HEK293 (cell line): ENCODE data around the gene AGRN.

Source experiments
- CTCF ChIA-PET: fragments of 350-600 bp; formaldehyde crosslinking; extraction: SDS; loops from one replicate; lab custom pipeline; 2021; ENCODE audit warnings: antibody characterized with exemption; lab: Yijun Ruan, JAX
- POLR2A ChIA-PET: fragments of 300-600 bp; formaldehyde crosslinking; extraction: SDS; loops from one replicate; lab custom pipeline; 2020; ENCODE audit warnings: antibody characterized with exemption, inconsistent platforms; lab: Yijun Ruan, JAX
- H3K27ac ChIP-seq: fragments of 200-500 bp; sonication (Bioruptor generic); 2 replicates; pipeline ENCODE4 v1.5.1; 2014; ENCODE audit warnings: low read depth, low read length, control low read depth, inconsistent platforms; ENCODE audit errors: extremely low read depth
- H3K36me3 ChIP-seq, 2 experiments: fragments of 200-500 bp in 1 of 2; sonication (Bioruptor generic) in 1 of 2; 1 replicate in 1 of 2; 2 replicates in 1 of 2; pipeline ENCODE4 v1.5.1; 2014 to 2017; ENCODE audit warnings: inconsistent platforms in 2 of 2, low read length in 2 of 2; ENCODE audit not compliant: control insufficient read depth in 2 of 2, insufficient read depth in 1 of 2
- H3K4me1 ChIP-seq: fragments of 200-500 bp; sonication (Bioruptor generic); 2 replicates; pipeline ENCODE4 v1.5.1; 2014; ENCODE audit warnings: mild to moderate bottlenecking, low read length, inconsistent platforms; ENCODE audit not compliant: control insufficient read depth, insufficient read depth
- H3K4me3 ChIP-seq: 2 replicates; pipeline ENCODE4 v1.5.1; 2011; ENCODE audit warnings: low read depth, mild to moderate bottlenecking, control low read depth, low read length, moderate library complexity
- H3K9me3 ChIP-seq: fragments of 200-500 bp; sonication (Bioruptor generic); 2 replicates; pipeline ENCODE4 v1.5.1; 2014; ENCODE audit warnings: low read depth, low read length, inconsistent platforms; ENCODE audit not compliant: control insufficient read depth, insufficient read depth
- EGR2 ChIP-seq: fragments of 450-650 bp; formaldehyde crosslinking; IDR thresholded peaks from 2 replicates; pipeline ENCODE4 v1.5.1; 2016; ENCODE audit warnings: low read depth, missing biosample characterization, missing genetic modification characterization
- GLI4 ChIP-seq: fragments of 450-650 bp; formaldehyde crosslinking; IDR thresholded peaks from 2 replicates; pipeline ENCODE4 v1.5.1; 2016; ENCODE audit warnings: missing biosample characterization, missing genetic modification characterization
- HOXC10 ChIP-seq: sonication (generic); formaldehyde crosslinking; IDR thresholded peaks from 2 replicates; pipeline ENCODE4 v1.8.1; 2023; ENCODE audit warnings: mild to moderate bottlenecking, missing genetic modification reagents
- MZF1 ChIP-seq: fragments of 450-650 bp; formaldehyde crosslinking; IDR thresholded peaks from 2 replicates; pipeline ENCODE4 v1.5.1; 2017; ENCODE audit warnings: missing biosample characterization, missing genetic modification characterization, borderline replicate concordance
- RBAK ChIP-seq: fragments of 450-650 bp; formaldehyde crosslinking; IDR thresholded peaks from 2 replicates; pipeline ENCODE4 v1.5.1; 2016; ENCODE audit warnings: missing biosample characterization, missing genetic modification characterization
- ZNF214 ChIP-seq: fragments of 450-650 bp; formaldehyde crosslinking; IDR thresholded peaks from 2 replicates; pipeline ENCODE4 v1.5.1; 2017; ENCODE audit warnings: missing biosample characterization, mild to moderate bottlenecking, missing genetic modification characterization, borderline replicate concordance
- ZNF350 ChIP-seq: fragments of 450-650 bp; formaldehyde crosslinking; IDR thresholded peaks from 2 replicates; pipeline ENCODE4 v1.5.0; 2017; ENCODE audit warnings: missing biosample characterization, mild to moderate bottlenecking, missing genetic modification characterization
- ZNF416 ChIP-seq: fragments of 450-650 bp; formaldehyde crosslinking; IDR thresholded peaks from 2 replicates; pipeline ENCODE4 v1.5.1; 2016; ENCODE audit warnings: missing biosample characterization, missing genetic modification characterization
- ZNF423 ChIP-seq: fragments of 450-650 bp; formaldehyde crosslinking; IDR thresholded peaks from 2 replicates; pipeline ENCODE4 v1.5.1; 2016; ENCODE audit warnings: missing biosample characterization, missing genetic modification characterization
- ZNF549 ChIP-seq: fragments of 450-650 bp; IDR thresholded peaks from 2 replicates; pipeline ENCODE4 v1.5.1; 2018; ENCODE audit warnings: missing biosample characterization, missing genetic modification characterization, mild to moderate bottlenecking, inconsistent platforms, moderate library complexity
- ZNF610 ChIP-seq: fragments of 450-650 bp; formaldehyde crosslinking; IDR thresholded peaks from 2 replicates; pipeline ENCODE4 v1.5.1; 2016; ENCODE audit warnings: missing biosample characterization, missing genetic modification characterization, borderline replicate concordance
- ZNF785 ChIP-seq: fragments of 450-650 bp; formaldehyde crosslinking; IDR thresholded peaks from 2 replicates; pipeline ENCODE4 v1.5.1; 2016; ENCODE audit warnings: missing biosample characterization, missing genetic modification characterization
- TF ChIP-seq, protein P1 (sequence below): fragments of 450-650 bp; formaldehyde crosslinking; IDR thresholded peaks from 2 replicates; pipeline ENCODE4 v1.5.1; 2016; ENCODE audit warnings: missing biosample characterization, missing genetic modification characterization
- TF ChIP-seq, protein P2 (sequence below): fragments of 450-650 bp; formaldehyde crosslinking; IDR thresholded peaks from 2 replicates; pipeline ENCODE4 v1.5.1; 2017; ENCODE audit warnings: missing biosample characterization, missing genetic modification characterization
- TF ChIP-seq, protein P3 (sequence below): fragments of 450-650 bp; formaldehyde crosslinking; IDR thresholded peaks from 2 replicates; pipeline ENCODE4 v1.5.0; 2017; ENCODE audit warnings: missing biosample characterization, missing genetic modification characterization, borderline replicate concordance
- TF ChIP-seq, protein P4 (sequence below): fragments of 450-650 bp; formaldehyde crosslinking; IDR thresholded peaks from 2 replicates; pipeline ENCODE4 v1.5.1; 2016; ENCODE audit warnings: missing biosample characterization, missing genetic modification characterization

AGRN gene

DNA sequence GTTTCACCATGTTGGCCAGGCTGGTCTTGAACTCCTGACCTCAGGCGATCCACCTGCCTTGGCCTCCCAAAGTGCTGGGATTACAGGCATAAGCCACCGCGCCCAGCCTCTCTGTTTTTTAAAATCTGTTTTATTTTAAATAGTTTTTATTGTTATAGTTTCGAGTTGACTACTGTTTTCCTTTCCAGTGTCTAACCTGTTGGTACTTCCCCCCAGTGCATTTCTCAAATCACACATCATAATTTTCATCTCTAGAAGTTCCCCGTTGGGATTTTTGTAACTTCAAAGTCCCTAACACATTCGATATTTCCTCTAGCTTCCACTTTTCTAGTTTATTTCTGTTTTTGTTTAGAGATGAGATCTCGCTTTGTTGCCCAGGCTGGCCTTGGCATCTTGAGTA, 27.6 kb upstream of the AGRN start:
- H3K27ac ChIP-seq, result no peak overlapping the region
- peaks cover 0 to 10% of the 10 kb centered on the region in 2 experiments; a peak in 1 of 3 replicates for H3K36me3 ChIP-seq
- TF ChIP-seq RBAK (tag by site-specific recombination), result no peak
- TF ChIP-seq, protein P1, sequence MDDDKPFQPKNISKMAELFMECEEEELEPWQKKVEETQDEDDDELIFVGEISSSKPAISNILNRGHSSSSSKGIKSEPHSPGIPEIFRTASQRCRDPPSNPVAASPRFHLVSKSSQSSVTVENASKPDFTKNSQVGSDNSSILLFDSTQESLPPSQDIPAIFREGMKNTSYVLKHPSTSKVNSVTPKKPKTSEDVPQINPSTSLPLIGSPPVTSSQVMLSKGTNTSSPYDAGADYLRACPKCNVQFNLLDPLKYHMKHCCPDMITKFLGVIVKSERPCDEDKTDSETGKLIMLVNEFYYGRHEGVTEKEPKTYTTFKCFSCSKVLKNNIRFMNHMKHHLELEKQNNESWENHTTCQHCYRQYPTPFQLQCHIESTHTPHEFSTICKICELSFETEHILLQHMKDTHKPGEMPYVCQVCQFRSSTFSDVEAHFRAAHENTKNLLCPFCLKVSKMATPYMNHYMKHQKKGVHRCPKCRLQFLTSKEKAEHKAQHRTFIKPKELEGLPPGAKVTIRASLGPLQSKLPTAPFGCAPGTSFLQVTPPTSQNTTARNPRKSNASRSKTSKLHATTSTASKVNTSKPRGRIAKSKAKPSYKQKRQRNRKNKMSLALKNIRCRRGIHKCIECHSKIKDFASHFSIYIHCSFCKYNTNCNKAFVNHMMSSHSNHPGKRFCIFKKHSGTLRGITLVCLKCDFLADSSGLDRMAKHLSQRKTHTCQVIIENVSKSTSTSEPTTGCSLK (tag by site-specific recombination), result no peak
- no peak for TF ChIP-seq ZNF350 (tag by site-specific recombination)
- TF ChIP-seq, protein P2, sequence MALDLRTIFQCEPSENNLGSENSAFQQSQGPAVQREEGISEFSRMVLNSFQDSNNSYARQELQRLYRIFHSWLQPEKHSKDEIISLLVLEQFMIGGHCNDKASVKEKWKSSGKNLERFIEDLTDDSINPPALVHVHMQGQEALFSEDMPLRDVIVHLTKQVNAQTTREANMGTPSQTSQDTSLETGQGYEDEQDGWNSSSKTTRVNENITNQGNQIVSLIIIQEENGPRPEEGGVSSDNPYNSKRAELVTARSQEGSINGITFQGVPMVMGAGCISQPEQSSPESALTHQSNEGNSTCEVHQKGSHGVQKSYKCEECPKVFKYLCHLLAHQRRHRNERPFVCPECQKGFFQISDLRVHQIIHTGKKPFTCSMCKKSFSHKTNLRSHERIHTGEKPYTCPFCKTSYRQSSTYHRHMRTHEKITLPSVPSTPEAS (tag by site-specific recombination), result no peak
- no peak for TF ChIP-seq ZNF549 (tag by site-specific recombination)
- H3K4me3 ChIP-seq, result no peak overlapping the region
- H3K9me3 ChIP-seq, result no peaks in the 10 kb centered on the region
- POLR2A ChIA-PET, result no interaction called here
- CTCF ChIA-PET, result interaction anchor here (1.1 to 4.3 kb wide), 2 partner anchors 8 to 67 kb away, joined by 3 to 39 read pairs; no protein-coding TSS in a partner anchor
- 0 out of 2 replicates have a peak, but pooled peaks cover under 1% of the 10 kb centered on the region for H3K4me1 ChIP-seq

DNA sequence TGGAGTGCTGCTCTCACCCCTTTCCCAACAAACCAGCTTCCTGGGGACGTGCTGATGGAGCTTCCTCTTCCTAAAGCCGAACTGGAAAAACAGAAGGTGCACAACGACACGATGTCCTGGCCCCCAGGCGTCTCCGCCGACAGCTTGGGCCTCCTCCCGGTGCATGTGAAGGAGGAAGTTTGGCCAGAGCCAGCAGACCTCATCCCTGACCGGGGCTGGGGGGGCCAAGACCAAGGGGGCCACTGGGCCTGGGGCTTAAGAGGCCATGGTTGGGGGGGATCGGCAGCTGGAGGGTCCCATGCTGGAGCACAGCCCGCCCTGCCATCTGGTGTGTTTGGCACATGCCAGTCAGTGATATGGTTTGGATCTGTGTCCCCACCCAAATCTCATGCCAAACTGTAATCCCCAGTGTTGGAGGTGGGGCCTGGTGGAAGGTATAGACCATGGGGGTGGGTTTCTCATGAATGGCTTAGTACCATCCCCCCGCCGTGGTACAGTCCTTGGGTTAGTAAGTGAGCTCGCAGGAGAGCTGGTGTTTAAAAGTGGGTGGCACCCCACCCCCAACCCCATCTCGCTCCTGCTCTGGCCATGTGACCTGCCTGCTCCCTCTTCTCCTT, 26.4 kb upstream of the AGRN start:
- H3K4me1 ChIP-seq, result 0 out of 2 replicates have a peak, but pooled peaks cover 3% of the 10 kb centered on the region

More for the DNA sequence above, 26.4 kb upstream of the AGRN start:
- Histone ChIP-seq H3K36me3 (peaks cover 0 to 21% of the 10 kb centered on the region in 2 experiments; a peak in 1 of 3 replicates), H3K4me3 (no peak overlapping the region), H3K9me3 (no peaks in the 10 kb centered on the region), H3K27ac (no peak overlapping the region)
- ChIA-PET CTCF (interaction anchor here (0.8 to 4.3 kb wide), 3 partner anchors 10 to 66 kb away, joined by 3 to 39 read pairs (median 3); no protein-coding TSS in a partner anchor), POLR2A (interaction anchor here (0.8 to 2.2 kb wide), 2 partner anchors 11 to 18 kb away, joined by 5 to 11 read pairs; partner anchors contain the start of gene PERM1)
- TF ChIP-seq, protein P3, sequence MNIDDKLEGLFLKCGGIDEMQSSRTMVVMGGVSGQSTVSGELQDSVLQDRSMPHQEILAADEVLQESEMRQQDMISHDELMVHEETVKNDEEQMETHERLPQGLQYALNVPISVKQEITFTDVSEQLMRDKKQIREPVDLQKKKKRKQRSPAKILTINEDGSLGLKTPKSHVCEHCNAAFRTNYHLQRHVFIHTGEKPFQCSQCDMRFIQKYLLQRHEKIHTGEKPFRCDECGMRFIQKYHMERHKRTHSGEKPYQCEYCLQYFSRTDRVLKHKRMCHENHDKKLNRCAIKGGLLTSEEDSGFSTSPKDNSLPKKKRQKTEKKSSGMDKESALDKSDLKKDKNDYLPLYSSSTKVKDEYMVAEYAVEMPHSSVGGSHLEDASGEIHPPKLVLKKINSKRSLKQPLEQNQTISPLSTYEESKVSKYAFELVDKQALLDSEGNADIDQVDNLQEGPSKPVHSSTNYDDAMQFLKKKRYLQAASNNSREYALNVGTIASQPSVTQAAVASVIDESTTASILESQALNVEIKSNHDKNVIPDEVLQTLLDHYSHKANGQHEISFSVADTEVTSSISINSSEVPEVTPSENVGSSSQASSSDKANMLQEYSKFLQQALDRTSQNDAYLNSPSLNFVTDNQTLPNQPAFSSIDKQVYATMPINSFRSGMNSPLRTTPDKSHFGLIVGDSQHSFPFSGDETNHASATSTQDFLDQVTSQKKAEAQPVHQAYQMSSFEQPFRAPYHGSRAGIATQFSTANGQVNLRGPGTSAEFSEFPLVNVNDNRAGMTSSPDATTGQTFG (tag by site-specific recombination), result no peak
- no peak for TF ChIP-seq GLI4 (tag by site-specific recombination)
- TF ChIP-seq ZNF785, result no peak
- TF ChIP-seq, protein P4, sequence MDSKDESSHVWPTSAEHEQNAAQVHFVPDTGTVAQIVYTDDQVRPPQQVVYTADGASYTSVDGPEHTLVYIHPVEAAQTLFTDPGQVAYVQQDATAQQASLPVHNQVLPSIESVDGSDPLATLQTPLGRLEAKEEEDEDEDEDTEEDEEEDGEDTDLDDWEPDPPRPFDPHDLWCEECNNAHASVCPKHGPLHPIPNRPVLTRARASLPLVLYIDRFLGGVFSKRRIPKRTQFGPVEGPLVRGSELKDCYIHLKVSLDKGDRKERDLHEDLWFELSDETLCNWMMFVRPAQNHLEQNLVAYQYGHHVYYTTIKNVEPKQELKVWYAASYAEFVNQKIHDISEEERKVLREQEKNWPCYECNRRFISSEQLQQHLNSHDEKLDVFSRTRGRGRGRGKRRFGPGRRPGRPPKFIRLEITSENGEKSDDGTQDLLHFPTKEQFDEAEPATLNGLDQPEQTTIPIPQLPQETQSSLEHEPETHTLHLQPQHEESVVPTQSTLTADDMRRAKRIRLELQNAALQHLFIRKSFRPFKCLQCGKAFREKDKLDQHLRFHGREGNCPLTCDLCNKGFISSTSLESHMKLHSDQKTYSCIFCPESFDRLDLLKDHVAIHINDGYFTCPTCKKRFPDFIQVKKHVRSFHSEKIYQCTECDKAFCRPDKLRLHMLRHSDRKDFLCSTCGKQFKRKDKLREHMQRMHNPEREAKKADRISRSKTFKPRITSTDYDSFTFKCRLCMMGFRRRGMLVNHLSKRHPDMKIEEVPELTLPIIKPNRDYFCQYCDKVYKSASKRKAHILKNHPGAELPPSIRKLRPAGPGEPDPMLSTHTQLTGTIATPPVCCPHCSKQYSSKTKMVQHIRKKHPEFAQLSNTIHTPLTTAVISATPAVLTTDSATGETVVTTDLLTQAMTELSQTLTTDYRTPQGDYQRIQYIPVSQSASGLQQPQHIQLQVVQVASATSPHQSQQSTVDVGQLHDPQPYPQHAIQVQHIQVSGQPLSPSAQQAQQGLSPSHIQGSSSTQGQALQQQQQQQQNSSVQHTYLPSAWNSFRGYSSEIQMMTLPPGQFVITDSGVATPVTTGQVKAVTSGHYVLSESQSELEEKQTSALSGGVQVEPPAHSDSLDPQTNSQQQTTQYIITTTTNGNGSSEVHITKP (tag by site-specific recombination), result peak; percentile 58
- TF ChIP-seq HOXC10 (CRISPR knock-in tag), result no peak
- no peak for TF ChIP-seq ZNF423 (tag by site-specific recombination)
- TF ChIP-seq MZF1, result no peak
- no peak for TF ChIP-seq ZNF416 (tag by site-specific recombination)
- TF ChIP-seq EGR2, result 0 out of 2 replicates have a peak, but pooled peaks have one; percentile 5
- TF ChIP-seq ZNF214 (tag by site-specific recombination), result no peak
- TF ChIP-seq ZNF610 (tag by site-specific recombination), result no peak
